IMR-90 (cell line): ENCODE results near the gene NES. TPM values are rescaled to one million over a fixed set of nuclear protein-coding genes. Genes with fewer than 3 reads are reported as not detected.

Experiments used
- ATAC-seq: fragments of 200-7000 bp; cut with Tn5 transposase; 2 replicates; pipeline ENCODE4 v1.9.1; 2020; ENCODE audit warnings: low read depth, mild to moderate bottlenecking, moderate library complexity
- BruUV-seq: library from RNA; stranded (reverse); fragments of 400-500 nt; replicated peaks from 2 replicates; lab custom pipeline; 2021; lab: Mats Ljungman, UMichigan
- CTCF ChIA-PET: fragments of 300-600 bp; formaldehyde crosslinking; extraction: SDS; loops from one replicate; lab custom pipeline; 2021; ENCODE audit warnings: antibody characterized with exemption; lab: Yijun Ruan, JAX
- POLR2A ChIA-PET: fragments of 300-600 bp; sonication (Branson Sonifier 250); formaldehyde crosslinking; loops from one replicate; lab custom pipeline; 2022; ENCODE audit warnings: antibody characterized with exemption; ENCODE audit not compliant: unreplicated experiment; lab: Charles Lee
- DNase-seq: peaks from one replicate; pipeline ENCODE4 v3.0.0; 2013
- H2AFZ ChIP-seq: replicated peaks from 2 replicates; pipeline ENCODE3; 2013; ENCODE audit warnings: low read length, mild to moderate bottlenecking; ENCODE audit not compliant: poor library complexity
- H2AK5ac ChIP-seq: 2 replicates; pipeline ENCODE4 v1.6.1; 2013; ENCODE audit warnings: low read depth, low read length, inconsistent platforms
- H2AK9ac ChIP-seq: replicated peaks from 2 replicates; pipeline ENCODE3; 2013; ENCODE audit warnings: mild to moderate bottlenecking, low read depth, low read length, moderate library complexity; ENCODE audit not compliant: poor library complexity
- H2BK120ac ChIP-seq: 2 replicates; pipeline ENCODE4 v1.6.1; 2013; ENCODE audit warnings: low read depth, low read length, inconsistent platforms
- H2BK15ac ChIP-seq: 3 replicates; pipeline ENCODE4 v1.6.1; 2013; ENCODE audit warnings: low read depth, low read length, inconsistent platforms
- H2BK20ac ChIP-seq: 2 replicates; pipeline ENCODE4 v1.6.1; 2013; ENCODE audit warnings: low read depth, mild to moderate bottlenecking, inconsistent platforms, low read length, moderate library complexity
- H2BK5ac ChIP-seq: 2 replicates; pipeline ENCODE4 v1.6.1; 2013; ENCODE audit warnings: mild to moderate bottlenecking, low read depth, low read length, inconsistent platforms; ENCODE audit not compliant: poor library complexity, severe bottlenecking
- H3K14ac ChIP-seq: replicated peaks from 2 replicates; pipeline ENCODE4 v1.6.1; 2013; ENCODE audit warnings: low read depth, low read length, inconsistent platforms
- H3K18ac ChIP-seq: 2 replicates; pipeline ENCODE4 v1.6.1; 2013; ENCODE audit warnings: low read depth, low read length, control low read depth
- H3K23ac ChIP-seq: 2 replicates; pipeline ENCODE4 v1.6.1; 2013; ENCODE audit warnings: low read depth, low read length, inconsistent platforms
- H3K27ac ChIP-seq: 2 replicates; pipeline ENCODE4 v1.5.1; 2013; ENCODE audit warnings: mild to moderate bottlenecking, control low read depth, low read length; ENCODE audit not compliant: insufficient read depth
- H3K27me3 ChIP-seq: 2 replicates; pipeline ENCODE4 v1.6.1; 2013; ENCODE audit warnings: low read length; ENCODE audit not compliant: control insufficient read depth, insufficient read depth
- H3K36me3 ChIP-seq: 2 replicates; pipeline ENCODE4 v1.6.1; 2013; ENCODE audit warnings: low read length, mixed read lengths; ENCODE audit not compliant: control insufficient read depth, insufficient read depth
- H3K4ac ChIP-seq: 2 replicates; pipeline ENCODE4 v1.6.1; 2013; ENCODE audit warnings: low read depth, low read length, inconsistent platforms
- H3K4me1 ChIP-seq: 2 replicates; pipeline ENCODE4 v1.6.1; 2013; ENCODE audit warnings: low read length, mixed read lengths; ENCODE audit not compliant: control insufficient read depth, insufficient read depth
- H3K4me2 ChIP-seq: 2 replicates; pipeline ENCODE4 v1.6.1; 2013; ENCODE audit warnings: low read depth, mild to moderate bottlenecking, control low read depth, low read length, moderate library complexity
- H3K4me3 ChIP-seq: 2 replicates; pipeline ENCODE4 v1.5.1; 2013; ENCODE audit warnings: low read depth, mild to moderate bottlenecking, control low read depth, low read length, moderate library complexity; ENCODE audit not compliant: insufficient read depth
- H3K56ac ChIP-seq: 2 replicates; pipeline ENCODE4 v1.6.1; 2013; ENCODE audit warnings: low read length, inconsistent platforms; ENCODE audit not compliant: insufficient read depth; ENCODE audit errors: extremely low read depth
- H3K79me1 ChIP-seq, 2 experiments: 2 replicates each; pipeline ENCODE4 v1.6.1; 2013; ENCODE audit warnings: low read length in 2 of 2, inconsistent platforms in 1 of 2, low read depth in 1 of 2
- H3K9ac ChIP-seq: 2 replicates; pipeline ENCODE4 v1.6.1; 2013; ENCODE audit warnings: low read depth, low read length, control low read depth
- H3K9me1 ChIP-seq: 2 replicates; pipeline ENCODE4 v1.6.1; 2013; ENCODE audit warnings: low read length, inconsistent platforms; ENCODE audit not compliant: insufficient read depth
- H3K9me3 ChIP-seq: 2 replicates; pipeline ENCODE4 v1.6.1; 2013; ENCODE audit warnings: low read length; ENCODE audit not compliant: control insufficient read depth, insufficient read depth
- H4K20me1 ChIP-seq: 2 replicates; pipeline ENCODE4 v1.6.1; 2013; ENCODE audit warnings: low read length, inconsistent platforms; ENCODE audit not compliant: insufficient read depth
- H4K5ac ChIP-seq: 2 replicates; pipeline ENCODE4 v1.6.1; 2013; ENCODE audit warnings: mild to moderate bottlenecking, low read depth, low read length, control low read depth
- H4K8ac ChIP-seq, 2 experiments: 2 replicates each; pipeline ENCODE4 v1.6.1; 2013; ENCODE audit warnings: low read depth in 2 of 2, low read length in 2 of 2, control low read depth in 1 of 2, inconsistent platforms in 1 of 2
- H4K91ac ChIP-seq: 2 replicates; pipeline ENCODE4 v1.6.1; 2013; ENCODE audit warnings: low read depth, low read length, inconsistent platforms; ENCODE audit not compliant: insufficient read depth
- USF2 ChIP-seq: fragments of 150-350 bp; IDR thresholded peaks from 2 replicates; pipeline ENCODE4 v1.6.1; 2017; ENCODE audit warnings: mild to moderate bottlenecking, antibody characterized with exemption, low read length, low read depth
- WGBS, 2 experiments: methylation state at CpG; one replicate each; pipeline versions ENCODE4 v1.1.5 to v1.1.7; 2013; ENCODE audit warnings: missing lambda C conversion rate in 2 of 2; ENCODE audit not compliant: insufficient read length in 1 of 2; ENCODE audit errors: extremely low coverage in 2 of 2; 5-methylcytosine and 5-hydroxymethylcytosine counted together
- dilution Hi-C: fragments of 300-500 bp; cut with HindIII; formaldehyde crosslinking; loops from one replicate; pipeline ENCODE4 v1.14.3; 2018; ENCODE audit warnings: low sequenced_read_pairs; ENCODE audit not compliant: unreplicated experiment
- in situ Hi-C: fragments of 300-500 bp; cut with MboI; formaldehyde crosslinking; loops from 3 replicates; pipeline ENCODE4 v1.14.3; 2019; ENCODE audit warnings: low sequenced_read_pairs, inconsistent platforms, mixed read lengths
- intact Hi-C: fragments of 100-400 bp; cut with micrococcal nuclease; formaldehyde crosslinking; loops from 2 replicates; pipeline ENCODE4 v1.10.0; 2022
- polyA plus RNA-seq, 3 experiments: library from polyadenylated mRNA; depleted of rRNA; stranded (reverse); fragments of >200 nt; gene quantifications; 2 replicates each; pipeline ENCODE4 v1.2.3, GENCODE V29; 2012; ENCODE audit warnings: low replicate concordance in 1 of 3
- total RNA-seq: library from RNA; depleted of rRNA; stranded (reverse); fragments of >200 nt; gene quantifications from 2 replicates; pipeline ENCODE4 v1.2.3, GENCODE V29; 2012

NES gene
- total and polyA plus RNA-seq, 2 of the 4 experiments (the other 2 are of a cell fraction): 25.3 to 40.1 TPM

GRCh38 chr1:156626079-156626438 is 51.1 kb downstream of the NES start:
- Histone ChIP-seq H3K18ac (no peak overlapping the region), H4K8ac (no peak overlapping the region), H4K5ac (no peak overlapping the region), H4K91ac (no peak overlapping the region), H3K27me3 (peaks cover 56% of the 10 kb centered on the region), H3K4me3 (no peak overlapping the region), H2BK5ac (no peak overlapping the region), H3K79me1 (no peaks in the 10 kb centered on the region), H3K4ac (no peak overlapping the region), H3K4me1 (peaks cover 4% of the 10 kb centered on the region), H3K9me3 (no peaks in the 10 kb centered on the region), H2AK9ac (no peak overlapping the region), H3K9ac (no peak overlapping the region), H3K9me1 (no peaks in the 10 kb centered on the region), H3K4me2 (no peak overlapping the region), H2AFZ (no peak overlapping the region), H3K27ac (no peak overlapping the region), H4K20me1 (peaks cover 7% of the 10 kb centered on the region), H3K36me3 (no peaks in the 10 kb centered on the region), H3K23ac (no peak overlapping the region), H2BK20ac (no peak overlapping the region), H2BK15ac (no peak overlapping the region), H3K56ac (no peak overlapping the region), H2BK120ac (no peak overlapping the region), H2AK5ac (no peak overlapping the region), H3K14ac (no peak overlapping the region)
- CTCF ChIA-PET: interaction anchor here (1.0 to 1.9 kb wide), 3 partner anchors 17 to 174 kb away, joined by 3 to 14 read pairs (median 3); no protein-coding TSS in a partner anchor
- WGBS, 2 experiments: no CpG with 5 or more reads among the region's 4 CpGs
- DNase-seq (no peak), ATAC-seq (no peak)
- BruUV-seq: no TSS peak
- intact Hi-C loops: loop anchor here (1.0 kb wide), 1 partner anchor 52 kb away; no protein-coding TSS in a partner anchor
- in situ Hi-C loops: no loop called here
- TF ChIP-seq USF2: no peak
- POLR2A ChIA-PET: no interaction called here
- dilution Hi-C loops: no loop called here
